ENCODE data around the gene NEK5.

- peak; percentile 73 to 82 for TF ChIP-seq CTCF (IDR thresholded peaks at IDR 0.05; ENCODE audit: extremely low read depth in 1 of 2, insufficient read depth in 1 of 2, low read depth in 1 of 2, low read length in 2 of 2)
- no peak for TF ChIP-seq EZH2 (IDR thresholded peaks at IDR 0.05; ENCODE audit: borderline replicate concordance, low read depth, low read length, severe bottlenecking)
- no peak for TF ChIP-seq POLR2A (IDR thresholded peaks at IDR 0.05; ENCODE audit: low read depth, low read length)
- TF ChIP-seq FOS (IDR thresholded peaks at IDR 0.05; ENCODE audit: borderline replicate concordance, insufficient read depth, low read length) = no peak
- TF ChIP-seq MAX (IDR thresholded peaks at IDR 0.05; ENCODE audit: insufficient read depth, insufficient read length) = no peak
- TF ChIP-seq MYC (IDR thresholded peaks at IDR 0.05; ENCODE audit: low read depth, low read length) = no peak
- no peak for TF ChIP-seq JUN (IDR thresholded peaks at IDR 0.05; ENCODE audit: borderline replicate concordance, insufficient read depth, insufficient read length, low read depth)
Measured at GRCh38 chr13:52127783-52128702, 830 bp downstream of the NEK5 start.

All from endothelial cell of umbilical vein (primary cell).